Glomerular visceral epithelial cell (primary cell): Measurements from ENCODE around the gene HOXC5.
A peak's percentile ranks its signal among the peaks of the same experiment; 100 is the strongest.

ENCODE experiments used
- DNase-seq: peaks from one replicate; pipeline ENCODE4 v3.0.0-alpha.2; 2016; ENCODE audit errors: extremely low spot score

The HOXC5 gene

DNA sequence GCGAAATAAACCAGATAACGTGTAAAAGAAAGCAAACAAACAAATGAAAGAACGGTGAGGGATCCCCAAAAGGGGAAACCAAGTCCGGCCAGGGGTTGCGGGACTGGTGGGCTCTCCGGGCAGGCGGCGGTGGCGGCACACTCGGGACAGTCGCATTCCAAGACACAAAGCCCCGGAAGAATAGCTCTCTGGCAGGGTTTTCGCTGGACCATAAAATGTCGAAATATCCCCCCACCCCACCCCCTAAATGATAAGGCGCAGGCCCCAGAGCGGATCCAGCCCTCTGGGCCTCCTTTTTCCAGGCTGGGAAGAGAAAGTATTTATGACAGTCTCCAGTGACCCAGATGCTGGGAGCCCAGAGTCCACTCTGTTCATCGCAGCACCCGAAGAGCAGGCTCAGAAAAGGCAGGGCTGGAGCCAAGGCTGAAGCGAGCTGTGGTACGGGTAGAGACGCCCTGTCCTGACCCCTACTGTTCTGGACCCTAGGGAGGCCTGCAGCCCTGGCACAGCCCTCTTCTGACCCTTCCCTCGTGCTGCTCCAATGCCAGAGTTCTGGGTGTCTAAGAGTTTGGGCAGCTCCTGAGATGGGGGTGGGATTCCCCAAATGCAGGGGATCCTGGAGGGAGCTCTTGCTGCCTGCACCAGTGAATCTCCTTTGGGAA, 26.2 kb upstream of the HOXC5 start:
- DNase-seq = no peak

GRCh38 chr12:54007538-54008259, 25.2 kb upstream of the HOXC5 start:
- no peak for DNase-seq

GRCh38 chr12:54008260-54008552, 24.6 kb upstream of the HOXC5 start:
- no peak for DNase-seq

GRCh38 chr12:54009171-54010052, 23.4 kb upstream of the HOXC5 start:
- no peak for DNase-seq

DNA sequence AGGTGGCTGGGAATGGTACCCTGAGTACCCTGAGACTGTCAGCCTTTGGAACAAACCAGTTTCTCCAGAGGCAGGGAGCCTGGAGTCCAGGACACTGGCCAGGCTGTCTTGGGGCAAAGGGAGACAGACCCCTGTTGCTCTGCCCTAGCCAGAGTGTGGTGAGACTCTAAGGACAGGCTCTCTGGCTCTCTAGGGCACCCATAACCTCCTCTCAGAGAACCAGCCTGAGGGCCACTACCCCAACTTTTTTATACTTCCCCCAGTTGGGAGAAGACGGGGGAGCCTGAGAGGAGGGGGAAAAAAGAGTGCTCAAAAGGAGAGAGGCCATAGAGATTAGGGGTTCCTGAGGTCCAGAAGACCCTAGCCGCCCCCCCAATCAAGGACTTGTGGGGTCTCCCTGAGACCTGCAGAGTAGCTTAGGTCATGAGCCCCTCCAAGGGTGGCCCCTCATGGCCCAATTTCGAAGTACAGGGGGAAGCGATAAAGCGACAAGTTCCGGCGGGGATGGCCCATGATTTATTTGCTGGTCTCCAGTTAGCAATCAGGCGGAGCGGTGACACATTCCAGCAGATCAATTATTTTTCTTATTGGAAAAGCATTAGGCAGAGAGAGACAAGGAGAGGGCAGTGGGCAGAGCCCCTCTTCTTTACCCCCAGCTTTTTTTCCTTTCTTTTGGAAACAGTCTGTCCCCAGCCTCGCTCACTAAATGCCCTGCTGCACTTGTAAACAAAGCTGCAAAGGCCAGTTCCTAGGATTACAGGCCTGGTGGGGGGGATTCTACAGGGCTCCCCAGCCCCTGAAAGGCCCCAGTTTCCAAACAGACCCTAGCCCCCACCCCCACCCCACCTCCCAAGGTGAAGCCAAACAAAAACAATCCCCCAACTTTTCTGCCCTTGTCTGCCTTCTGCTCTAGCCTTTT, 22.5 kb upstream of the HOXC5 start:
- DNase-seq = no peak

DNA sequence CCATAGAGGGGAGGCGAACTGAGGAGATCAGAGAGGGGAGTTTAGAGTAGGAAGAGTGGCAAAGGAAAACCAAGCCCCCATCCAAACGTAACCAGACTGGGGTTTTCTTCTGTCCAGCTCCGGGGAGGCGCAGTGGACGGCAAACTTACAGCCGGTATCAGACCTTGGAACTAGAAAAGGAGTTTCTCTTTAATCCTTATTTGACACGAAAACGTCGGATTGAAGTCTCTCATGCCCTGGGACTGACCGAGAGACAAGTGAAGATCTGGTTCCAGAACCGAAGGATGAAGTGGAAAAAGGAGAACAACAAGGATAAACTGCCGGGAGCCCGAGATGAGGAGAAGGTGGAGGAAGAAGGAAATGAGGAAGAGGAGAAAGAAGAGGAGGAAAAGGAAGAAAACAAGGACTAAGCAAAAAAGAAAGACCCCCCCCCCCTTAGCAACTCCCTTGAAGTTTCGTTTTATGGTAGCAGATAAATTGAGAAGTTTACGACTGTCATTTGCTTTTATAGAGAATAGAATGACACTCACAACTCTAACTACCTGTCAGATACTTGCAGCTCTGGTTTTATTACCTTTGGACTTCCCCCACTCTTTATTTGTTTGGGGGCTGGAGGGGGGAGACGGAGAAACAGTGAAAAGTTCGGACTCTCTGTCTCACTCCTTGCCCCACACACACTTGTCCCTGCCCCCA, 21.7 kb upstream of the HOXC5 start:
- no peak for DNase-seq

DNA sequence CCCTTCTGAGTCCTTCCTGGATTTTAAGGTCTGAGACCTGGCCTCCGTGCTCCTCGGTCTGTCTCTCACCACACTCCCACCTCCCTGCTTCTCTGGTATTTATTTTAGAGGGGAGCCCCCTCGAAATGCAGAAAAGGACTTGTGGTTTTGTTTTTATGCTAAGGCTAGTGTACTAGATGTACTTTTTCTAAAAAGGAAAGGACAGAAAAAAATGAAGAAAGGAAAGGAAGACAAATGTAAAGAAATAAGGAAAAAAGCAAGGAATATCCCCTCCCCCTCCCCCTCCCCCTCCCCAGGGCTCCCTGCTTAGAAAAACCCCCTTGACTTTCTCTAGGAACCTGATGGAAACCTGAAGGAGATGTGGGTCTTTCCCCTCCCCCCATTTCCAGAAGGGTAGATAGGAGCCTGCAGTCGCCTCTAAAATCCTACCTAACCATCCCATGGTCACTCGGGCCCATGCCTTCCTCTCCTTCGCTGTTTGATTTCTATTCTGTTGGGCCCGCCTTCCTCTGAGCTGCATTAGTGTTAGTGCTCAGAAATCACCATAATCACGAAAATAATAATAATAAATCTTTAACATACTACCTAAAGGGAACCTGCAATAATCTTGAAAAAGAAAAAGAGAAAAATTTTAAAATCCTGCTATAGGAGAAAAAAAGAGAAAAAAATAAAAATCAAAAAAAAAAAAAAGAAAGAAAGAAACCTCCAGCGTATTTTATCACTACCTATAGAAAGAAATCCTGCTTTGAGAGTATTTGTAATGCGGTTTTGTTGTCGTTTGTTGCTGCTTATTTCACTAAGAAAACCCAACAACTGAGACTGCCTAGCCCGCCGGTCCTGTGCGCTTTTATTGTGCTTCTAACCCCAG, 21.0 kb upstream of the HOXC5 start:
- DNase-seq = no peak

DNA sequence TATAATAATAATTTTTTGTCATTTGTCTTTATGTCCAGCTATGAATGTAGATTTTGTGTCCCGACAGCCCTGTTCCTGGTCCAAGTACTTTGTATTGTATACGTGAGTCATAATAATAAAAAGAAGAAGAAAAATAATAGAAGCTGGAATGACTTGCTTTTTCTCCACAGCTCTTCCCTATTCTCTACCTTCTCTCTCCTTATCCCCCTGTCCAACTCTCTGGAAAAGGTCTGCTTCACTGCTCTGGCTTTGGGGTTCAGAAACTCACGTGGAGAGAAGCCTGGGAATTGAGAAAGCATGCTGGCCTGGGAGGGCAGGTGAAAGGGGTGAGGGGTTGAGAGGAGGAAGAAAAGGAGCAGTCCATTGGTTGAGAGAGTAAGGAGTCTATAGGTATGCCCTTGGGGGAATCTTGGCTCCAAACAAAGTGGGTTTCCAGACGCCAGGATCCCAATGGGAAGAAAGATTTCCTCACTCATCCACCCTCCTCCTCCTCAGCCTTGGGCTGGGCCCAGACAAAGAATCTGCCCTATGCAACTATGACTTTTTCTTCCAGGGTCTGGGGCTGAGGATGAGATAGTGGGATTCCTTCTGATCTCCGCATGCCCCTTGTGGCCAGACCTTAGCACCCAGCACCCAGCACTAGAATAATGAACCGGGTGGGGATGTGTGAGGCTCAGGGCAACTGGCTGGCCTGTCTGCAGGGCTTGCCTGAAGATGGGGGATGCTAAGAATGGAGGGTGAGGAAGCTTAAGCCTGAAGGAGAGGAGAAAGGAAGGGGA, 20.0 kb upstream of the HOXC5 start:
- DNase-seq = peak; percentile 39

GRCh38 chr12:54014377-54015017, 18.4 kb upstream of the HOXC5 start:
- DNase-seq = no peak

GRCh38 chr12:54015018-54015931, 17.6 kb upstream of the HOXC5 start:
- no peak for DNase-seq

DNA sequence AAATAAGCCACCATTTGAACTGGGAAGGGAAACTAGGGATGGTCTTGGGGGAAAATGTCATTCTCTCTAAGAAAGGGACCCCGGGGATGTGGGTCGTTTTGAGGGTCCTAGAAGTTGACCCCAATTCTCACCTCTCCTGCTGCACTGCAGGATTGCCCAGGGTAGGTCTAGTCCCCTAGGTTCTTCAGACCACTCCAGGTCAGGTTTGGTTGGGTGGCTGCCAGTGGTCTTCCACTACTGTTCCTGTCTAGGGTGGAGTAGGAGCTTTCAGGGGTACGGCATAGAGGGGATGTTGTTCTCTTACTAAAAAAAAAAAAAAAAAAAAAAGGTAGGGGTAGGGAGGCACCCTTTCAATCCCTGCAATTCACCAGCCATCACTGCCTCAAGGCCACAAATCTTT, 16.8 kb upstream of the HOXC5 start:
- DNase-seq = no peak

GRCh38 chr12:54016478-54016964, 16.3 kb upstream of the HOXC5 start:
- peak; percentile 80 for DNase-seq

GRCh38 chr12:54017027-54017788, 15.6 kb upstream of the HOXC5 start:
- DNase-seq = peak; percentile 63

DNA sequence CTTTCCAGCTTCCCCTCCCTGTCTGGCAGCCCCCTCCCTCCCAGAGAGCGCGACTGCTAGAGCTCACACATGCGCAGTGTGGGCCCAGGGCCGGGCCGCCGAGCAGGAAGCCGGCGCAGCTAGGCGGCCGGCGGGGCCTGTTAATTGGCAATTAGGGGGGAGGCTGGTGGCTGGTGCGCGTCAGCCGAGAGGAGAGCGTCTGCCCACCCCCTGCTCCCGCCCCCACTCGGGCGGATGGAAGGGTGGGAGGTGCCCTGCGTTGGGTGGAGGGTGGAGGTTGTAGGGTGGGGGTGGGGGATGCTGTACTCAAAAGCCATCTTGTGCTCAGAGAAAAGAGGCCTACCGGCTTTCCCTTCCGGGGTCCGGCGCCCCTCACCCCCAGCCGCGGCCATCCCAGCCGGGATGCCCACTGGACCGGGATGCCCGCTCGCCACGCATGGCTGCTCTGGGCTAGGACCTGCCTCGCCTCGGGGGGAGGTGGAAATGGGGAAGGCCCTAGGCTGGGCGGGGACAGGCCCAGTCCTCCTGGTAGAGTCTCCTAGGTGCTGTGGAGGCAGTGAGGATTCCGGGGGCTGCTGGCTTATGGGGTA, 14.9 kb upstream of the HOXC5 start:
- peak; percentile 97 for DNase-seq

GRCh38 chr12:54018468-54018984, 14.3 kb upstream of the HOXC5 start:
- peak; percentile 49 for DNase-seq
